DND-41 (cell line): ENCODE measurements around the gene UBE2H.
"Not testable (repeated sequence)": the region's sequence is repeated elsewhere in the genome, so short reads cannot be mapped to it uniquely, and the experiment has no call there.

Experiments used
- ATAC-seq: fragments of 200-7000 bp; cut with Tn5 transposase; 3 replicates; pipeline ENCODE4 v1.9.1; 2021; ENCODE audit warnings: low read depth; ENCODE audit not compliant: insufficient read depth
- DNase-seq: peaks from one replicate; pipeline ENCODE4 v3.0.0-alpha.2; 2020
- H2AFZ ChIP-seq: 2 replicates; pipeline ENCODE4 v1.6.0; 2012; ENCODE audit warnings: low read depth, low read length
- H3K27ac ChIP-seq: 2 replicates; pipeline ENCODE4 v1.5.1; 2012; ENCODE audit warnings: low read length, inconsistent platforms
- H3K27me3 ChIP-seq: fragments of 200-600 bp; sonication (generic); 2 replicates; pipeline ENCODE4 v1.6.0; 2012; ENCODE audit warnings: low read length, mild to moderate bottlenecking, inconsistent platforms; ENCODE audit not compliant: insufficient read depth, poor library complexity
- H3K36me3 ChIP-seq: 2 replicates; pipeline ENCODE4 v1.5.1; 2012; ENCODE audit warnings: low read length, inconsistent platforms; ENCODE audit not compliant: insufficient read depth
- H3K4me1 ChIP-seq: 2 replicates; pipeline ENCODE4 v1.5.1; 2012; ENCODE audit warnings: mild to moderate bottlenecking, low read length; ENCODE audit not compliant: insufficient read depth
- H3K4me2 ChIP-seq: 2 replicates; pipeline ENCODE4 v1.6.0; 2012; ENCODE audit warnings: mild to moderate bottlenecking, moderate library complexity, low read length, inconsistent platforms; ENCODE audit not compliant: insufficient read depth
- H3K4me3 ChIP-seq, 2 experiments: fragments of 200-600 bp in 1 of 2; shearing (Covaris generic) in 1 of 2; 2 replicates each; pipeline ENCODE4 v1.5.1; 2012 to 2016; ENCODE audit warnings: inconsistent platforms in 2 of 2, low read length in 2 of 2, mild to moderate bottlenecking in 2 of 2, low read depth in 1 of 2, moderate library complexity in 1 of 2
- H3K79me2 ChIP-seq: 2 replicates; pipeline ENCODE4 v1.6.0; 2012; ENCODE audit warnings: low read length, inconsistent platforms; ENCODE audit not compliant: insufficient read depth
- H3K9ac ChIP-seq: 2 replicates; pipeline ENCODE4 v1.6.0; 2012; ENCODE audit warnings: low read depth, mild to moderate bottlenecking, inconsistent platforms, low read length, moderate library complexity
- H3K9me3 ChIP-seq: 2 replicates; pipeline ENCODE4 v1.5.1; 2012; ENCODE audit warnings: low read length, moderate library complexity, mild to moderate bottlenecking, inconsistent platforms; ENCODE audit not compliant: insufficient read depth, severe bottlenecking
- H4K20me1 ChIP-seq: 2 replicates; pipeline ENCODE4 v1.6.0; 2012; ENCODE audit warnings: low read length; ENCODE audit not compliant: insufficient read depth
- EZH2 ChIP-seq: IDR thresholded peaks from 3 replicates; pipeline ENCODE4 v1.6.1; 2012; ENCODE audit warnings: borderline replicate concordance, low read depth, mild to moderate bottlenecking, moderate library complexity, low read length, inconsistent platforms; ENCODE audit not compliant: severe bottlenecking
- TF ChIP-seq, protein P1 (sequence below): IDR thresholded peaks from 2 replicates; pipeline ENCODE4 v1.5.1; 2012; ENCODE audit warnings: borderline replicate concordance, low read length, moderate library complexity, mild to moderate bottlenecking; ENCODE audit not compliant: poor library complexity, severe bottlenecking; ENCODE audit errors: extremely low read depth

The UBE2H gene

DNA sequence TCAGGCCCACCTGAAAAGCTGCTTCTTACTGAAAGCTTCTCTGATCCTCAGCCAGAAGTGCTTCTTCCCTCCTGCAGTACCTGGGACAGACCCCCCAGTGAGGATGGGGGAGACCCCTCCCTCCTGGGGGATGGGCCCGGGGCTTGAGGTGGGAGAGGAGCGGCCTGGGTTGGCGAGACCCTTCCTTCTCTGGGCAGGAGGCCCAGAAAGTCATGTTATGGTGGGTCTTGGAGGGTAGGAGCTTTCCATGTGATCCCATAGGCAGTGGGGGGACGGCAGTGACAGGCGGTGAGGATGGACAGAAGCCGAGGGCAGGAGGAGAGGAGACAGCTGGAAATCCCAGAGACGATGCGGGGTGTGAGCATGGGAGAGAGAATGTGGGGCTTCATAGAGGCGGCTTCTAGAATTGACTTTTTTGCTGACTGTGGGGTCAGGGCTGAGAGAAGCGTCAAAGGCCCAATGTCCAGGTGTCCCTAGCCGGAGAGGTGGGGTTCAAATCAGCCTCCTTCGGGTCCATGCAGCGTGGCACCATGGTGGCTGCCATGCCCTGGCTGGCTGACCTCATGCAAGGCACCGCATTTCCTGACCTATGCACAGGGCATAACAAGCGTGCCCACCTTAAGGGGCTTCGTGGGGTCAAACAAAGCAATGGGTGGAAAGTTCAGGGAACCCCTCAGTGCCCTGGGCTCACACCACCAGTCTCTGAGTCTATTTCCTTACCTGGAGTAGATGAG, 154.0 kb downstream of the UBE2H start:
- no peaks in the 10 kb centered on the region for H3K79me2 ChIP-seq
- no peak overlapping the region for H3K27ac ChIP-seq
- H4K20me1 ChIP-seq, result no peaks in the 10 kb centered on the region
- H3K9me3 ChIP-seq, result no peaks in the 10 kb centered on the region
- no peaks in the 10 kb centered on the region for H3K36me3 ChIP-seq
- H3K4me2 ChIP-seq, result no peak overlapping the region
- no peak overlapping the region for H3K4me3 ChIP-seq
- no peaks in the 10 kb centered on the region for H3K4me1 ChIP-seq
- H3K9ac ChIP-seq, result no peak overlapping the region
- H2AFZ ChIP-seq, result no peak overlapping the region
- DNase-seq (no peak), ATAC-seq (no peak)
- H3K27me3 ChIP-seq, result no peaks in the 10 kb centered on the region
- TF ChIP-seq, protein P1, sequence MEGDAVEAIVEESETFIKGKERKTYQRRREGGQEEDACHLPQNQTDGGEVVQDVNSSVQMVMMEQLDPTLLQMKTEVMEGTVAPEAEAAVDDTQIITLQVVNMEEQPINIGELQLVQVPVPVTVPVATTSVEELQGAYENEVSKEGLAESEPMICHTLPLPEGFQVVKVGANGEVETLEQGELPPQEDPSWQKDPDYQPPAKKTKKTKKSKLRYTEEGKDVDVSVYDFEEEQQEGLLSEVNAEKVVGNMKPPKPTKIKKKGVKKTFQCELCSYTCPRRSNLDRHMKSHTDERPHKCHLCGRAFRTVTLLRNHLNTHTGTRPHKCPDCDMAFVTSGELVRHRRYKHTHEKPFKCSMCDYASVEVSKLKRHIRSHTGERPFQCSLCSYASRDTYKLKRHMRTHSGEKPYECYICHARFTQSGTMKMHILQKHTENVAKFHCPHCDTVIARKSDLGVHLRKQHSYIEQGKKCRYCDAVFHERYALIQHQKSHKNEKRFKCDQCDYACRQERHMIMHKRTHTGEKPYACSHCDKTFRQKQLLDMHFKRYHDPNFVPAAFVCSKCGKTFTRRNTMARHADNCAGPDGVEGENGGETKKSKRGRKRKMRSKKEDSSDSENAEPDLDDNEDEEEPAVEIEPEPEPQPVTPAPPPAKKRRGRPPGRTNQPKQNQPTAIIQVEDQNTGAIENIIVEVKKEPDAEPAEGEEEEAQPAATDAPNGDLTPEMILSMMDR, result no peak

DNA sequence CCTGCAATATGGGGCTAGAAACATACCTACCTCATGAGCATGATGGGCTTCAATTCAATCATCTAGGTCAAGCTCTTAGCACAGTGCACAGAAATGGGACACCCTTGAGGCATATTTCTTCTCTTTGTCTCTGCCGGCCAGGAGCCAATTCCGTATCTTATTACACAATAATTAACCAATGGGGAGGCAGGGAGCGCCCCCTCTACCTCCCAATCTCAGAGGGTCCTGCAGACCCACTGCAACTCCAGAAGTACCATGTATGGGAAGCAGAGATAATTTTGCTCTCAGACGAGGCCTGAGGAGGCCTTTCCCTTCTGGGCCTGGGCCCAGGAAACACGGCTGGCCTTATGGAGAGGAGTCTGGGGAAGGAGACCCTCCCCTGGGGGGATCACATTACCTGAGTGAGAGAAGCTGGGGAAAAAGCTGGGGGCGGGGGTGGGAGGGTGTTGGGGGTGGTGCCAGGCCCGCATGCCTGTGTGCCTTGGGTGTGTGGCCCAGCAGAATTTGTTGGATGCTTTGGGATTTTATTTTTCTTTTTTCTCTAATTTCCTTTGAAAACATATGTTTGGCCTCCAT, 155.5 kb downstream of the UBE2H start:
- Histone ChIP-seq H3K4me1 (no peaks in the 10 kb centered on the region), H3K27me3 (no peaks in the 10 kb centered on the region), H4K20me1 (no peaks in the 10 kb centered on the region), H3K27ac (no peak overlapping the region), H3K79me2 (no peaks in the 10 kb centered on the region), H3K4me3 (no peak overlapping the region), H3K9me3 (no peaks in the 10 kb centered on the region), H3K4me2 (no peak overlapping the region), H2AFZ (no peak overlapping the region), H3K9ac (no peak overlapping the region), H3K36me3 (no peaks in the 10 kb centered on the region)
- ATAC-seq (no peak), DNase-seq (no peak)
- TF ChIP-seq EZH2, result no peak
- TF ChIP-seq, protein P1, result no peak

DNA sequence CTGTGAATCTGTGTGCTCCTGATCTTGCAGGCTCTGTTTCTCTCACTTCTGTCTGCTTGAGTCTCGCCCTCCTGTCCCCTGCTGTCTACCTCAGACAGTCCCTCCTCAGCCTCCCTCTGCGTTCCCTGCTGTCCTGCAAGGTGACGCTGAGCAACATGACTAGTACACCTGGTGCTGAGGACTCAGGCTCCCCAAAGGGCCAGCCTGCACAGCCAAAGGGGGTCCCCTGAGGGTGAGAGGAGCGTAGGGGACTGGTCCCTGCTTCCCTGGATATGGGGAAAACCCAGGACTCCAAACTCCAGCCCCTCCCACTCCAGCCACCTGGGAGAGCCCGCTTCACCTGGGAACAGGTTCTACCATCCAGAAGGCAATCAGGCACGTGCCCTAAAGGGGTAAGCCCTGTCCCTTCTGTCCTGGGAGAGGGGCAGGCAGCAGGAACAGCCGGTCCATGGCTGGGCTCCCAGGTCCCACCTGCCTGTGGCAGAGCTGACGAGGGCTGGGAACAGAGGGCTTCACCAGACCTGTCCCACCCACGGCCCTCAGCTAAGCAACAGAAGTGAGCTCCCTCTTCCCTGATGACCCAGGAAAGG, 156.5 kb downstream of the UBE2H start:
- no peak overlapping the region for H2AFZ ChIP-seq

DNA sequence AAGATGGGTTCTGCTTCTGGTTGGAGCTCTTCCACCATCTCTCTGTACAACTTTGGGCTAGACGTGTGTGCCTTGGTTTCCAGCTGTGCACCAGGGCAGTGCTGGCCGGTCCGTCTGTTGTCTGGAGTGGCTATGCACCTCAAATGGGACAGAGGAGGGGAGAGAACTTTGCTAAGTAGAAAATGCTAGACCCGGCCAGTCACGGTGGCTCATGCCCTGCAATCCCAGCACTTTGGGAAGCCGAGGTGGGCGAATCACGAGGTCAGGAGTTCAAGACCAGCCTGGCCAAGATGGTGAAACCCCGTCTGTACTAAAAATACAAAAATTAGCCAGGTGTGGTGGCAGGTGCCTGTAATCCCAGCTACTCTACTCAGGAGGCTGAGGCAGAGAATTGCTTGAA, 158.3 kb downstream of the UBE2H start:
- not testable (repeated sequence) for H3K4me3 ChIP-seq, DNase-seq, H3K36me3 ChIP-seq, H3K9ac ChIP-seq, H2AFZ ChIP-seq, H3K79me2 ChIP-seq, H3K4me2 ChIP-seq, H3K9me3 ChIP-seq, H3K27me3 ChIP-seq, ATAC-seq, H4K20me1 ChIP-seq, H3K27ac ChIP-seq, H3K4me1 ChIP-seq

More for the DNA sequence above, 156.5 kb downstream of the UBE2H start:
- Histone ChIP-seq H3K4me3 (no peak overlapping the region), H3K27ac (no peak overlapping the region), H3K9me3 (no peaks in the 10 kb centered on the region), H4K20me1 (no peaks in the 10 kb centered on the region), H3K36me3 (no peaks in the 10 kb centered on the region), H3K4me1 (no peaks in the 10 kb centered on the region), H3K4me2 (no peak overlapping the region), H3K27me3 (no peaks in the 10 kb centered on the region), H3K79me2 (no peaks in the 10 kb centered on the region), H3K9ac (no peak overlapping the region)
- TF ChIP-seq EZH2, result no peak
- TF ChIP-seq, protein P1, result no peak
- DNase-seq (no peak), ATAC-seq (no peak)
